Trophoblast cell (in vitro differentiated cells and primary cell): Measurements from ENCODE around the gene TYK2.
"Not testable (repeated sequence)": the region's sequence is repeated elsewhere in the genome, so short reads cannot be mapped to it uniquely, and the experiment has no call there.

Experiments
- DNase-seq, 2 donors: peaks; one replicate each; pipeline ENCODE4 v3.0.0-alpha.2; 2016
- H2AFZ ChIP-seq: 2 replicates; pipeline ENCODE4 v1.6.1; 2013; ENCODE audit warnings: low read length, moderate library complexity, mild to moderate bottlenecking; ENCODE audit not compliant: insufficient read depth, poor library complexity
- H2AK5ac ChIP-seq: 2 replicates; pipeline ENCODE4 v1.6.1; 2013; ENCODE audit warnings: mild to moderate bottlenecking, low read length
- H2BK120ac ChIP-seq: 2 replicates; pipeline ENCODE4 v1.6.1; 2013; ENCODE audit warnings: low read length, mild to moderate bottlenecking, moderate library complexity; ENCODE audit not compliant: insufficient read depth, poor library complexity
- H2BK12ac ChIP-seq: 2 replicates; pipeline ENCODE4 v1.6.1; 2013; ENCODE audit warnings: mild to moderate bottlenecking, low read length, moderate library complexity
- H2BK5ac ChIP-seq: 2 replicates; pipeline ENCODE4 v1.6.1; 2013; ENCODE audit warnings: low read length, low read depth, moderate library complexity, mild to moderate bottlenecking; ENCODE audit not compliant: poor library complexity
- H3K14ac ChIP-seq: 2 replicates; pipeline ENCODE4 v1.6.1; 2013; ENCODE audit warnings: mild to moderate bottlenecking, low read length
- H3K18ac ChIP-seq: 2 replicates; pipeline ENCODE4 v1.6.1; 2013; ENCODE audit warnings: mild to moderate bottlenecking, low read length
- H3K23ac ChIP-seq: 2 replicates; pipeline ENCODE4 v1.6.1; 2013; ENCODE audit warnings: low read length
- H3K27ac ChIP-seq: 2 replicates; pipeline ENCODE4 v1.5.1; 2013; ENCODE audit warnings: low read depth, mild to moderate bottlenecking, inconsistent platforms, low read length, moderate library complexity
- H3K27me3 ChIP-seq: 2 replicates; pipeline ENCODE4 v1.6.1; 2013; ENCODE audit warnings: inconsistent platforms, mild to moderate bottlenecking, low read length, moderate library complexity; ENCODE audit not compliant: insufficient read depth
- H3K36me3 ChIP-seq, 2 experiments: 1 replicate in 1 of 2; 2 replicates in 1 of 2; pipeline ENCODE4 v1.6.1; 2013; ENCODE audit warnings: low read length in 2 of 2, mild to moderate bottlenecking in 2 of 2, moderate library complexity in 1 of 2; ENCODE audit not compliant: insufficient read depth in 2 of 2, control insufficient read depth in 1 of 2
- H3K4ac ChIP-seq: 2 replicates; pipeline ENCODE4 v1.6.1; 2013; ENCODE audit warnings: low read depth, mild to moderate bottlenecking, low read length, moderate library complexity
- H3K4me1 ChIP-seq, 2 experiments: 1 replicate in 1 of 2; 2 replicates in 1 of 2; pipeline ENCODE4 v1.6.1; 2013; ENCODE audit warnings: low read length in 2 of 2, mild to moderate bottlenecking in 2 of 2, moderate library complexity in 1 of 2; ENCODE audit not compliant: insufficient read depth in 2 of 2, control insufficient read depth in 1 of 2
- H3K4me2 ChIP-seq: 2 replicates; pipeline ENCODE4 v1.6.1; 2013; ENCODE audit warnings: inconsistent platforms, mild to moderate bottlenecking, low read length, moderate library complexity
- H3K4me3 ChIP-seq: 2 replicates; pipeline ENCODE4 v1.5.1; 2013; ENCODE audit warnings: mild to moderate bottlenecking, low read depth, low read length, inconsistent platforms
- H3K79me1 ChIP-seq: one replicate; pipeline ENCODE4 v1.6.1; 2013; ENCODE audit warnings: low read length
- H3K79me2 ChIP-seq: 2 replicates; pipeline ENCODE4 v1.6.1; 2013; ENCODE audit warnings: low read length, mild to moderate bottlenecking; ENCODE audit not compliant: control insufficient read depth, insufficient read depth, poor library complexity
- H3K9ac ChIP-seq: 2 replicates; pipeline ENCODE4 v1.6.1; 2013; ENCODE audit warnings: mild to moderate bottlenecking, low read length
- H3K9me3 ChIP-seq: 2 replicates; pipeline ENCODE4 v1.6.1; 2013; ENCODE audit warnings: low read depth, mild to moderate bottlenecking, control low read depth, inconsistent platforms, low read length; ENCODE audit not compliant: insufficient read depth
- H4K12ac ChIP-seq: 2 replicates; pipeline ENCODE4 v1.6.1; 2013; ENCODE audit warnings: low read depth, mild to moderate bottlenecking, low read length, moderate library complexity
- H4K8ac ChIP-seq: 2 replicates; pipeline ENCODE4 v1.6.1; 2013; ENCODE audit warnings: low read depth, mild to moderate bottlenecking, low read length, moderate library complexity
- H4K91ac ChIP-seq: one replicate; pipeline ENCODE4 v1.6.1; 2013; ENCODE audit warnings: low read depth, mild to moderate bottlenecking, low read length, moderate library complexity
- WGBS: extraction: QIAGEN DNeasy Blood & Tissue Kit; methylation state at CpG from one replicate; pipeline ENCODE4 v1.1.7; 2013; ENCODE audit warnings: missing lambda C conversion rate; ENCODE audit not compliant: insufficient read length, insufficient coverage; ENCODE audit errors: extremely low coverage; 5-methylcytosine and 5-hydroxymethylcytosine counted together

Gene TYK2

DNA sequence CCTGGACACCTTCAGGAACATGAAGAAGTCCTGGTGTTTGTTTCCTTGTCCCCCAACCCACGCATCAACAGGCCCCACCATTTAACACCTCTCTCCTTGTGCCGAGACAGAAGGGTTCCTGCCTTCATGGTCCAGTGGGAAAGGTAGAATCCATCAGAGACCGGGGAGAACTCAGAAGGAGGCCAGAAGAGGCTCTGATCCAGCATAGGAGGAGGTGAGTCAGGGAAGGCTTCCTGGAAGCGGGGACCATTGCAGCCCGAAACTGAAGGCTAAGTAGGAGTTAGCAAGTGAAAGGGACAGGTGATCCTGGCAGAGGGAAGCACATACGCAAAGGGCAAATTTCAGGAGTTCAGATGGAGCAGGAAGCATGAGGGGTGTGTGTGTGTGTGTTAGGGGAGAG is 41.4 kb downstream of the TYK2 start:
- H3K79me1 ChIP-seq, result peaks cover 2% of the 10 kb centered on the region
- H3K36me3 ChIP-seq, result no peaks in the 10 kb centered on the region
- no peaks in the 10 kb centered on the region for H3K79me2 ChIP-seq
- no peak overlapping the region for H3K27ac ChIP-seq
- H4K91ac ChIP-seq, result no peak overlapping the region
- DNase-seq, result no peak
- no peak overlapping the region for H2BK12ac ChIP-seq
- no peaks in the 10 kb centered on the region for H3K9me3 ChIP-seq
- H4K8ac ChIP-seq, result no peak overlapping the region
- H3K9ac ChIP-seq, result no peak overlapping the region
- H2AFZ ChIP-seq, result no peak overlapping the region
- no peaks in the 10 kb centered on the region for H3K27me3 ChIP-seq
- H3K4ac ChIP-seq, result no peak overlapping the region
- no peak overlapping the region for H3K14ac ChIP-seq
- no peak overlapping the region for H3K18ac ChIP-seq
- no peak overlapping the region for H2BK5ac ChIP-seq
- H3K4me2 ChIP-seq, result no peak overlapping the region
- no CpG with 5 or more reads among the region's 6 CpGs for WGBS
- H3K23ac ChIP-seq, result no peak overlapping the region
- H3K4me1 ChIP-seq, result peaks cover 10 to 11% of the 10 kb centered on the region in 2 experiments
- no peak overlapping the region for H2BK120ac ChIP-seq
- no peak overlapping the region for H3K4me3 ChIP-seq
- H4K12ac ChIP-seq, result no peak overlapping the region
- H2AK5ac ChIP-seq, result no peak overlapping the region

DNA sequence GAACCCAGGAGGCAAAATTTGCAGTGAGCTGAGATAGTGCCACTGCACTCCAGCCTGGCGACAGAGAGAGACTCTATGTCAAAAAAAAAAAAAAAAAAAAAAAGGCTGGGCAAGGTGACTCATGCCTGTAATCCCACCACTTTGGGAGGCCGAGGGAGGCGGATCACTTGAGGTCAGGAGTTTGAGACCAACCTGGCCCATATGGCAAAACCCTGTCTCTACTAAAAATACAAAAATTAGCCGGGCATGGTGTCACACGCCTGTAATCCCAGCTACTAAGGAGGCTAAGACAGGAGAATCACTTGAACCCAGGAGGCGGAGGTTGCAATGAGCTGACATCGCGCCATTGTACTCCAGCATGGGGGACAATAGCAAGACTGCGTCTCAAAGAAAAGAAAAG is 43.6 kb downstream of the TYK2 start:
- not testable (repeated sequence) for H2BK120ac ChIP-seq, H3K9me3 ChIP-seq, H3K14ac ChIP-seq, H3K79me1 ChIP-seq, H3K18ac ChIP-seq, DNase-seq, H3K27ac ChIP-seq, H4K12ac ChIP-seq, H3K4me2 ChIP-seq, H4K8ac ChIP-seq, H3K27me3 ChIP-seq, H3K36me3 ChIP-seq, H4K91ac ChIP-seq, H2AFZ ChIP-seq, H2BK12ac ChIP-seq, H2AK5ac ChIP-seq, H3K4me3 ChIP-seq, H3K4ac ChIP-seq, H3K9ac ChIP-seq, H3K23ac ChIP-seq, H2BK5ac ChIP-seq
- Histone ChIP-seq H3K79me2 (peaks cover 11% of the 10 kb centered on the region), H3K4me1 (peaks cover 18 to 20% of the 10 kb centered on the region in 2 experiments)
- no CpG with 5 or more reads among the region's 9 CpGs for WGBS

DNA sequence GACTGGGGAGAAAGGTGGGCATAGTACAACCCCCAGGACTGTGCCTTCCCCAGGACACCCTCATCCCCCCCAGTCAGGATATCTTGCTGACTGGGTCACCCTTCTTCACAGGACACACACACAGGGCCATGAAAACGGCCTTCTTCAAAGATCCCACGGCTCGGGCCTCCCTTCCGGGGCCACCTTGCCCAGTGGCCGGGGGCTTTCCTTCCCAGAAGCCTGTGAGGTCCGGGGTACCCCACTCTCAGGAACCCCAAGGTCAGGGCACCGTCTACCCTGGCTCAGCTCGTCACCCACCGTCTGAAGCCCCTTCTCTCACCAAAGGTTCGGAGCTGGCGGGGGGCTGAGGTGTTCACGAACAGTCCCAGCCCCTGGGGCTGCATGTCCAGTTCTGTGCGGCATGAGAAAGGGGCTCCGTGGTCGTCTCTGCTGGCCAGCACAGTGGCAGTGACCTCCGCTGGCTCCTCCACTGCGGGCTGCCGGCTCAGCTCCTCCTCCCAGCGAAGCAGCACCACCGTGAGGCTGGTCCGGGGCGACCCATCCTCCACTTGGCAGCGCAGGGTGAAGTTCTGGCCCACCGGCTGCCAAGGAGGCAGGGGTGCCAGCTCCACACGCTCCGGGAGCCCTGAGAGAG is 44.9 kb downstream of the TYK2 start:
- WGBS, result no CpG with 5 or more reads among the region's 26 CpGs
- H4K12ac ChIP-seq, result no peak overlapping the region

DNA sequence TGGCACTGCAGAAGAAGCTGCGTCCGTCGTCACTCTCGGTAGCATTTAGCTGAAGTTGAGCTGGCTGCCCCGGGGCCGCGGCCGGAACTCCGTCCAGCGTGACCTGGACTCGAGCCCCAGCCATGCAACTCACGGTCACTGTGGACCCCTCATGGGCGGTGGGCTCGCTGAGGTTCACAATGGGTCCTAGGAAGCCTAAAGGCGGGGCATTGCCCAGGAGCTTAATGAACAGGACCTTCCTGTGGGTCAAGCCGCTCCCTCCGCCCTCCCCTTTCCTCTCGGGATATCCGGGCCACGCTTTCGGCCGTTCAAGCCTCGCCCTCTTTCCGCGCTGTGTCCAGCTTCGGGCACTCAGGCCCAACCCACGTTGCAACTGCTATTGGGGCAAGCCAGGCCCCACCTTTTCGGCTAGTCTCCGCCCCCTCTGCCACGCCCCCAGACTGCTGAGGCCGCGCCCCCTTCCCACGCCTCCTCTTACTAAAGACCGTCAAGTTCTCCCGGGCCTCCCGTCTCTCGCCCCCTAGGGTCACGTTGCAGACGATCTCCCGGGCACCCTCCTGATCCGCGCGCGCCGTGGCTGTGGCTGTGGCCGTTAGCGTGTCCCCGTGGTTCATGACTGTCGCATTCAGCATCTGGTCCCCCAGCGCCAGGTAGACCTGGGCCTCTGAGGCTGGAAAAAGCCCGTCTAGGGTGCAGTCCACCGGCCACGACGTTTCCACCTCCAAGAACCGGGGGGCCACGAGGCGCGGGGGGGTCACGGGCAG is 45.6 kb downstream of the TYK2 start:
- peaks cover 11% of the 10 kb centered on the region for H3K79me2 ChIP-seq
- peak; percentile 98 to 99 for DNase-seq
- H3K4me2 ChIP-seq, result peak overlapping the region; percentile 94

More for the DNA sequence above, 44.9 kb downstream of the TYK2 start:
- Histone ChIP-seq H3K4me1 (peaks cover 18 to 20% of the 10 kb centered on the region in 2 experiments), H3K23ac (no peak overlapping the region), H2AK5ac (no peak overlapping the region), H2BK12ac (no peak overlapping the region), H3K79me1 (peaks cover 6% of the 10 kb centered on the region), H3K9ac (no peak overlapping the region), H3K27me3 (no peaks in the 10 kb centered on the region), H2BK5ac (no peak overlapping the region), H3K27ac (no peak overlapping the region), H4K91ac (no peak overlapping the region), H3K4me3 (no peak overlapping the region), H3K9me3 (no peaks in the 10 kb centered on the region), H3K79me2 (peaks cover 11% of the 10 kb centered on the region), H2AFZ (peak overlapping the region; percentile 41), H3K36me3 (peaks cover 1 to 4% of the 10 kb centered on the region in 2 experiments), H2BK120ac (no peak overlapping the region), H3K14ac (no peak overlapping the region), H3K4me2 (peak overlapping the region; percentile 94), H4K8ac (peak overlapping the region; percentile 34), H3K18ac (no peak overlapping the region), H3K4ac (no peak overlapping the region)
- no peak for DNase-seq

More for the DNA sequence above, 45.6 kb downstream of the TYK2 start:
- Histone ChIP-seq H3K4ac (peak overlapping the region; percentile 11), H2BK5ac (no peak overlapping the region), H4K91ac (peak overlapping the region; percentile 33), H3K9ac (peak overlapping the region; percentile 44), H3K27ac (peak overlapping the region; percentile 16), H2BK120ac (peak overlapping the region; percentile 25), H2AFZ (peak overlapping the region; percentile 69), H3K4me3 (peak overlapping the region; percentile 70), H3K9me3 (no peaks in the 10 kb centered on the region), H3K79me1 (peaks cover 6% of the 10 kb centered on the region), H3K18ac (peak overlapping the region; percentile 34), H3K36me3 (peaks cover 8 to 11% of the 10 kb centered on the region in 2 experiments), H3K27me3 (no peaks in the 10 kb centered on the region), H3K14ac (peak overlapping the region; percentile 59), H4K8ac (peak overlapping the region; percentile 69), H3K4me1 (peaks cover 18 to 20% of the 10 kb centered on the region in 2 experiments), H3K23ac (no peak overlapping the region), H4K12ac (peak overlapping the region; percentile 46), H2AK5ac (no peak overlapping the region), H2BK12ac (no peak overlapping the region)
- whole genome bisulfite sequencing, result no CpG with 5 or more reads among the region's 59 CpGs
